ENCODE measurements around the gene ECE1. TPM values are rescaled to one million over a fixed set of nuclear protein-coding genes. Genes with fewer than 3 reads are reported as not detected.
A peak's percentile ranks its signal among the peaks of the same experiment; 100 is the strongest.

The ECE1 gene
- total RNA-seq, 1 experiment from 2014 or later, result 101 TPM

DNA sequence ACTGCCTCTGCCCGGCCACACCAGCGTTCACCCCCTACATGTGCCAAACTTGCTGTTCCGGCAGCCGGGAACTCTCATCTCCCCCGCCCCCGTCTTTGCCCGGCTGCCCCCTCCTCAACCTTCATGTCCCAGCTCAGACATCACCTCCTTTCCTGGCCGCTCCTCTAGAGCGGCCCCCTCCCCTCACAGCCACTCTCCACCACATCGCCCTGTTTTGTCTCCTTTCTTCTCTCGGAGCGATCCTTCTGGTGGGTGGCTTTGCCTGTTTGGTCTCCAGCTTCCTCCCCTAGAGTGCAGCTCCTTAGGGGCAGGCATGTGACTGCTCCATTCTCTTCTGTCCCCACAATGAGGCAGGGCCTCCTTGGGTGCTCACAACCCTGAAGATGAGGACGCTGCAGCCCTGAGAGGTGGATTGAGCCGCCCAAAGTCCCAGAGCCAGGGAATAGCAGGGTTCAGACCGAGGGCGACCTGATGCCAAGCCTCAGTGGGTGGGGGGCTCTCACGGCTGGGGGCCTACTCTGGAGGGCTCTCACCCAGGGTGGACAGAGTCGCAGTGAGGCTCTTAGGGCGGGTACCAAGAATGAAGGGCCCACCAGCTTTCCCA, 44.9 kb upstream of the ECE1 start:
- no TSS peak for BruUV-seq (replicated peaks)
- H3K27ac Mint-ChIP-seq (ENCODE audit: unreplicated experiment), result peak overlapping the region; percentile 96
- DNase-seq, result no peak
- CTCF ChIA-PET, result interaction anchor here (0.6 to 1.5 kb wide), 6 partner anchors 11 to 182 kb away, joined by 3 to 6 read pairs (median 4); no protein-coding TSS in a partner anchor
- no peaks in the 10 kb centered on the region for H3K27me3 Mint-ChIP-seq (ENCODE audit: unreplicated experiment)
- TF ChIP-seq, protein P1, sequence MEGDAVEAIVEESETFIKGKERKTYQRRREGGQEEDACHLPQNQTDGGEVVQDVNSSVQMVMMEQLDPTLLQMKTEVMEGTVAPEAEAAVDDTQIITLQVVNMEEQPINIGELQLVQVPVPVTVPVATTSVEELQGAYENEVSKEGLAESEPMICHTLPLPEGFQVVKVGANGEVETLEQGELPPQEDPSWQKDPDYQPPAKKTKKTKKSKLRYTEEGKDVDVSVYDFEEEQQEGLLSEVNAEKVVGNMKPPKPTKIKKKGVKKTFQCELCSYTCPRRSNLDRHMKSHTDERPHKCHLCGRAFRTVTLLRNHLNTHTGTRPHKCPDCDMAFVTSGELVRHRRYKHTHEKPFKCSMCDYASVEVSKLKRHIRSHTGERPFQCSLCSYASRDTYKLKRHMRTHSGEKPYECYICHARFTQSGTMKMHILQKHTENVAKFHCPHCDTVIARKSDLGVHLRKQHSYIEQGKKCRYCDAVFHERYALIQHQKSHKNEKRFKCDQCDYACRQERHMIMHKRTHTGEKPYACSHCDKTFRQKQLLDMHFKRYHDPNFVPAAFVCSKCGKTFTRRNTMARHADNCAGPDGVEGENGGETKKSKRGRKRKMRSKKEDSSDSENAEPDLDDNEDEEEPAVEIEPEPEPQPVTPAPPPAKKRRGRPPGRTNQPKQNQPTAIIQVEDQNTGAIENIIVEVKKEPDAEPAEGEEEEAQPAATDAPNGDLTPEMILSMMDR (IDR thresholded peaks at IDR 0.05; ENCODE audit: unreplicated experiment), result no peak
- H3K36me3 Mint-ChIP-seq (ENCODE audit: insufficient read depth, unreplicated experiment), result peaks cover 16% of the 10 kb centered on the region
- H3K9me3 Mint-ChIP-seq (ENCODE audit: low read depth, unreplicated experiment), result no peaks in the 10 kb centered on the region
- intact Hi-C loops (cut with micrococcal nuclease; ENCODE audit: unreplicated experiment), result loop anchor here (5.0 kb wide), 1 partner anchor 43 kb away; the partner anchor contains the start of gene ECE1
- peaks cover 50% of the 10 kb centered on the region for H3K4me1 Mint-ChIP-seq (ENCODE audit: low read depth, unreplicated experiment)
- peak overlapping the region; percentile 70 for H3K4me3 Mint-ChIP-seq (ENCODE audit: low read depth, unreplicated experiment)

DNA sequence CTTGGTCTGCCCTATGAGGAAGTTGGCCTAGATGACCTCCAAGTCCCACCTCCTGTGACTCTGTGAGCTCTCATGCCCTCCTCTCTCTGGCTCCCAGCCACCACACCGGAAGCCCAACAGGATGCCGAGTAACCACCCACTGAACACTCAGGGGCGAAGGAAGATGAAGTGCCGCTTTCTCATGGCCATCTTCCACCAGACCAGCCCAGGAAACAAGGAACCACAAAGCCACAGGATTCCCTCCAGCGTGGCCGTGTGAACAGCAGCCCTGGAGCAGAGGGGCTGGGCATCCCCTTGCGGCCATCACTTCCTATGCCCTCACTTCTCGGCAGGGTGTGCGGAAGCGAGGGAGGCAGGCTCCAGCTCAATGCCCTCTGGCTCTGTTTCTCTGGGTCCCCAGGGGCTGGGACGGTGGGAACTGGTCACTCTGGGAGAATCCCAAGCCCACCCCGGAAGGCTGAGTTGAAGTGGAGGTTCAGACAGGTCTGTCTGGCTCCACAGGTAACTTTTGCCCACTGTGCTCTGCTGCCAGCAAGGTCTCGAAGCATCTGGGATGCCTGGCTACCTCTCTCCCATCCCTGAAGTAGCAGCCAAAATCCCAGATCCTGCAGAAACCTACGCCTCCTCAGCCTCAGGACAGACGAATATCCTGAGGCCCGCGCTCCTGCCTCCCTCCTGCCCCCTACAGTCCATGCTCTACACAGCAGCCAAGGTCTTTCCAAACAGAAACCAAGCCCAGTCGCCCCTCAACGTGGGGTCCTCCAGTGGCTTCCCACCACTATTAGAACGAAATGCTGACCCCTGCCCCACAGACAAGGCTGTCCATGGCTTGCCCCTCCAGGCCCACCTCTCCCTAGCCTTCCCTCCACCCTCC, 44.2 kb upstream of the ECE1 start:
- H3K27ac Mint-ChIP-seq (ENCODE audit: unreplicated experiment), result peak overlapping the region; percentile 96
- no peaks in the 10 kb centered on the region for H3K9me3 Mint-ChIP-seq (ENCODE audit: low read depth, unreplicated experiment)
- H3K36me3 Mint-ChIP-seq (ENCODE audit: insufficient read depth, unreplicated experiment), result peaks cover 18% of the 10 kb centered on the region
- peak overlapping the region; percentile 70 for H3K4me3 Mint-ChIP-seq (ENCODE audit: low read depth, unreplicated experiment)
- peak; percentile 68 for DNase-seq
- TF ChIP-seq, protein P1 (IDR thresholded peaks at IDR 0.05; ENCODE audit: unreplicated experiment), result peak; percentile 73
- no TSS peak for BruUV-seq (replicated peaks)
- CTCF ChIA-PET, result interaction anchor here (0.7 to 1.5 kb wide), 10 partner anchors 10 to 83 kb away, joined by 3 to 10 read pairs (median 4); no protein-coding TSS in a partner anchor
- peaks cover 48% of the 10 kb centered on the region for H3K4me1 Mint-ChIP-seq (ENCODE audit: low read depth, unreplicated experiment)
- no peaks in the 10 kb centered on the region for H3K27me3 Mint-ChIP-seq (ENCODE audit: unreplicated experiment)
- intact Hi-C loops (cut with micrococcal nuclease; ENCODE audit: unreplicated experiment), result loop anchor here (5.0 kb wide), 1 partner anchor 42 kb away; the partner anchor contains the start of gene ECE1

DNA sequence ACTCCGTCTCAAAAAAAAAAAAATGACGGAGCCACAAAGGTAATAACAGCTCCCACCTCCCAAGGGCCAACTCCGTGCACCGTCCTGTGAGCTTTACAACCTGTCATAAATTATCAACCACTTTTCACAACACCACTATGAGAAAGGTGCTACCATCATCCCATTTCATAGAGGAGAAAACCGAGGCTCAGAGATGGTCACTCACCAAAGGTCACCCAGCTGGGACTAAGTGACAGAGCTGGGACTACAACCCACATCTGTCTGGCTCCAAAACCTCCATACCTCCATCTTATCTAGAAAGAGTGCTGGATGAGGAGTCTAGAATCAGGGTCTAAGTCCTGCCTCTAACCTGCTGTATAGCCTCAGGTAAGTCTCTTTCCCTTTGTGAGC, 43.6 kb upstream of the ECE1 start:
- CTCF ChIA-PET, result interaction anchor here (0.7 to 1.5 kb wide), 10 partner anchors 9 to 82 kb away, joined by 3 to 10 read pairs (median 4); no protein-coding TSS in a partner anchor
- Mint-ChIP-seq H3K4me1 (ENCODE audit: low read depth, unreplicated experiment) (peaks cover 48% of the 10 kb centered on the region), H3K27ac (ENCODE audit: unreplicated experiment) (peak overlapping the region; percentile 96), H3K36me3 (ENCODE audit: insufficient read depth, unreplicated experiment) (peaks cover 24% of the 10 kb centered on the region), H3K27me3 (ENCODE audit: unreplicated experiment) (no peaks in the 10 kb centered on the region), H3K9me3 (ENCODE audit: low read depth, unreplicated experiment) (no peaks in the 10 kb centered on the region), H3K4me3 (ENCODE audit: low read depth, unreplicated experiment) (peak overlapping the region; percentile 70)
- TF ChIP-seq, protein P1 (IDR thresholded peaks at IDR 0.05; ENCODE audit: unreplicated experiment), result no peak
- intact Hi-C loops (cut with micrococcal nuclease; ENCODE audit: unreplicated experiment), result no loop called here
- no peak for DNase-seq
- BruUV-seq (replicated peaks), result no TSS peak

DNA sequence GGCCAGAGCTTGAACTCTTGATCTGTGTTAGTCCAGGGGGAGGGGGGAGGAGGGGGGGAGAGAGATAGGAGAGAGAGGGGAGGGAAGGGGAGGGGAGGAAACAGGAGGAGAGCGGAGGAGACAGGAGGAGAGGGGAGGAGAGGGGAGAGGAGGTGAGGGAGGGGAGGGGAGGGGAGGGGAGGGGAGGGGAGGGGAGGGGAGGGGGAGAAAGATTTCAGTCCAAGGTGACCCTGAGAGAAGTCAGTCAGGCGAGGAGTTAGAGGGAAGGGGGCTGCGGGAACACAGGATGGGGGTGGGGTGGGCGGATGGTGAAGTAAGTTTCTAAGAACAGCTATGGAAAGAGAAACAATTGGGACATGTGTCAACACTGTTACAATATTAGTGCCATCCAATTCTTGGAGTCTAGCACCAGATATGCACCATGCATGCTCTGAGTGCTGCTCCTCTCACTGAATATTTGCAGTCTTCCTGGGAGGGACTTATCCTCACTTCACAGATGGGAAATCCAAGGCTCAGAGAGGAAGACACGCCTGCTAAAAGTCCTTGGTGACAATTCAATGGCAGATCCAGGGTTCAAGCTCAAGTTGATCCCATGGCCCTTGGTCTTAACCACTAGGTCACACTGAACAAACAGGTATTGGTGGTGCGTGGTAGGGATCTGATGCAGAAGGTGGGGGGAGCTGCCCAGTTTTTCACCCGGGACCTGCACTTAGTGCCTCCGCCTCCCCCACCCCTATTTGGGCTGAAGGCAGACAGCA, 42.5 kb upstream of the ECE1 start:
- CTCF ChIA-PET, result no interaction called here
- Mint-ChIP-seq H3K4me1 (ENCODE audit: low read depth, unreplicated experiment) (peaks cover 48% of the 10 kb centered on the region), H3K4me3 (ENCODE audit: low read depth, unreplicated experiment) (no peak overlapping the region), H3K9me3 (ENCODE audit: low read depth, unreplicated experiment) (no peaks in the 10 kb centered on the region), H3K27ac (ENCODE audit: unreplicated experiment) (no peak overlapping the region), H3K36me3 (ENCODE audit: insufficient read depth, unreplicated experiment) (peaks cover 31% of the 10 kb centered on the region), H3K27me3 (ENCODE audit: unreplicated experiment) (no peaks in the 10 kb centered on the region)
- DNase-seq, result no peak
- intact Hi-C loops (cut with micrococcal nuclease; ENCODE audit: unreplicated experiment), result no loop called here
- BruUV-seq (replicated peaks), result no TSS peak
- TF ChIP-seq, protein P1 (IDR thresholded peaks at IDR 0.05; ENCODE audit: unreplicated experiment), result no peak
